ENCODE measurements around the gene MIB1. TPM values are rescaled to one million over a fixed set of nuclear protein-coding genes. Genes with fewer than 3 reads are reported as not detected.
A peak's percentile ranks its signal among the peaks of the same experiment; 100 is the strongest.

Gene MIB1
- total and polyA plus RNA-seq, 10 of the 15 experiments (the other 5 are each of a cell fraction or from before 2014, with no cell fraction given): 2.3 to 27.5 (median 10.4) TPM

- H3K9me3 ChIP-seq (replicated peaks; ENCODE audit: control insufficient read depth, insufficient read depth, low read length): no peaks in the 10 kb centered on the region
- POLR2A ChIA-PET: no interaction called here
- WGBS (ENCODE audit: insufficient coverage, insufficient replicate concordance, low lambda C conversion rate, missing lambda C conversion rate): 100% methylated on average over 1 of the region's 1 CpG
- DNase-seq (ENCODE audit: low read depth, low spot score): no peak
- ATAC-seq: no peak
- no peak overlapping the region for H3K4me2 ChIP-seq (ENCODE audit: control insufficient read depth, insufficient read depth)
- intact Hi-C loops (cut with micrococcal nuclease; ENCODE audit: unreplicated experiment): loop anchor here (5.0 kb wide), 1 partner anchor 137 kb away; no protein-coding TSS in a partner anchor
- no TSS peak for BruUV-seq (replicated peaks)
- no peak overlapping the region for H3K9ac ChIP-seq (ENCODE audit: control insufficient read depth, insufficient read depth, low read length)
- RAD21 ChIA-PET (ENCODE audit: unreplicated experiment): no interaction called here
- H3K4me3 ChIP-seq: no peak overlapping the region
- CTCF ChIA-PET: interaction anchor here (0.5 to 2.5 kb wide), 12 partner anchors 8 to 787 kb away, joined by 3 to 9 read pairs (median 4); no protein-coding TSS in a partner anchor
- no peaks in the 10 kb centered on the region for H3K79me2 ChIP-seq (ENCODE audit: control insufficient read depth, insufficient read depth, low read length)
- FAIRE-seq: peak; percentile 70
- H3K4me1 ChIP-seq (ENCODE audit: control insufficient read depth, insufficient read depth, low read length): no peaks in the 10 kb centered on the region
- H3K27ac ChIP-seq (ENCODE audit: control insufficient read depth, insufficient read depth): no peak overlapping the region
- no peaks in the 10 kb centered on the region for H4K20me1 ChIP-seq (ENCODE audit: control insufficient read depth, insufficient read depth)
- in situ Hi-C loops (cut with MboI): no loop called here
- H3K27me3 ChIP-seq (replicated peaks in 1 of 2; ENCODE audit: control insufficient read depth in 2 of 2, insufficient read depth in 2 of 2, low read length in 1 of 2): no peaks in the 10 kb centered on the region
- peaks cover 1 to 11% of the 10 kb centered on the region in 2 experiments; a peak in 2 of 4 replicates for H3K36me3 ChIP-seq (ENCODE audit: control insufficient read depth in 2 of 2, insufficient read depth in 2 of 2, low read length in 1 of 2)
- SMC1A ChIA-PET (ENCODE audit: uncharacterized antibody, unreplicated experiment): interaction anchor here (0.6 to 2.0 kb wide), 7 partner anchors 9 to 542 kb away, joined by 3 to 8 read pairs (median 3); no protein-coding TSS in a partner anchor
- H2AFZ ChIP-seq (ENCODE audit: control insufficient read depth, low read depth, low read length): no peak overlapping the region
- no peak for TF ChIP-seq PAX5 (IDR thresholded peaks at IDR 0.05; ENCODE audit: borderline replicate concordance, low read depth, low read length)
- no peak for TF ChIP-seq CHD4 (IDR thresholded peaks at IDR 0.05)
- no peak for TF ChIP-seq JUNB (IDR thresholded peaks at IDR 0.05)
- TF ChIP-seq NR2C2 (IDR thresholded peaks at IDR 0.05; ENCODE audit: borderline replicate concordance, control insufficient read depth, insufficient read length, low read depth): no peak
- TF ChIP-seq E4F1 (IDR thresholded peaks at IDR 0.05; ENCODE audit: borderline replicate concordance, partially characterized antibody): no peak
- TF ChIP-seq NR2F1 (conservative IDR thresholded peaks at IDR 0.05): no peak
- no peak for TF ChIP-seq EZH2 (IDR thresholded peaks at IDR 0.05; ENCODE audit: borderline replicate concordance, control insufficient read depth, low read depth, low read length)
- no peak for TF ChIP-seq EED (IDR thresholded peaks at IDR 0.05; ENCODE audit: low read depth)
- TF ChIP-seq E2F4 (IDR thresholded peaks at IDR 0.05; ENCODE audit: low read depth, low read length): no peak
- TF ChIP-seq KAT2A (conservative IDR thresholded peaks at IDR 0.05; ENCODE audit: control insufficient read depth, low read depth, low read length): no peak
- TF ChIP-seq YBX1 (IDR thresholded peaks at IDR 0.05): no peak
- no peak for TF ChIP-seq ZNF592 (IDR thresholded peaks at IDR 0.05)
- no peak for TF ChIP-seq ZBTB4 (CRISPR knock-in tag; IDR thresholded peaks at IDR 0.05)
Observed at GRCh38 chr18:21820811-21821143, 80.2 kb downstream of the MIB1 start.
